ENCODE measurements around the gene TMEM132D. TPM values are rescaled to one million over a fixed set of nuclear protein-coding genes. Genes with fewer than 3 reads are reported as not detected.

TMEM132D gene
- polyA plus RNA-seq, 1 experiment: 0.02 TPM

DNA sequence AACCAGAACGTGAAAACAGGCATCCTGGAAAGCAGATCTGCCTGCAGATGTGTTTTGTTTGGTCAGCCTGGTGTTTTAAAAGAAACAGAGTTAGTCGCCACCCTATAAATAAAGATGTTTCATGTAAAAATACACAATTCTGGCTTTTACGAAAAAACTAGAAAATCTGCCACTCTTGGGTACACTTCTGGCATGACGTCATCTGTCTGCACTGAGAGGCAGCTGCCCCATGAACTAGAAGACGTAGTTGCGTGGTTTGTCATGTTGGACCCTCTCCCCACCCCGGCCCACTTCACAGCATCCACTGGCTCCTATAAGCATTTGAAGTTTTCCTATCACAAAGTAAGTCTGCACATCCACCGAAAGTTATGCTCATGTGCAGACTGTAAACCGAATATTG lies 658.1 kb downstream of the TMEM132D start:
- no peaks in the 10 kb centered on the region for H3K36me3 ChIP-seq (ENCODE audit: control insufficient read depth, insufficient read depth, low read length)
- TF ChIP-seq, protein P1, sequence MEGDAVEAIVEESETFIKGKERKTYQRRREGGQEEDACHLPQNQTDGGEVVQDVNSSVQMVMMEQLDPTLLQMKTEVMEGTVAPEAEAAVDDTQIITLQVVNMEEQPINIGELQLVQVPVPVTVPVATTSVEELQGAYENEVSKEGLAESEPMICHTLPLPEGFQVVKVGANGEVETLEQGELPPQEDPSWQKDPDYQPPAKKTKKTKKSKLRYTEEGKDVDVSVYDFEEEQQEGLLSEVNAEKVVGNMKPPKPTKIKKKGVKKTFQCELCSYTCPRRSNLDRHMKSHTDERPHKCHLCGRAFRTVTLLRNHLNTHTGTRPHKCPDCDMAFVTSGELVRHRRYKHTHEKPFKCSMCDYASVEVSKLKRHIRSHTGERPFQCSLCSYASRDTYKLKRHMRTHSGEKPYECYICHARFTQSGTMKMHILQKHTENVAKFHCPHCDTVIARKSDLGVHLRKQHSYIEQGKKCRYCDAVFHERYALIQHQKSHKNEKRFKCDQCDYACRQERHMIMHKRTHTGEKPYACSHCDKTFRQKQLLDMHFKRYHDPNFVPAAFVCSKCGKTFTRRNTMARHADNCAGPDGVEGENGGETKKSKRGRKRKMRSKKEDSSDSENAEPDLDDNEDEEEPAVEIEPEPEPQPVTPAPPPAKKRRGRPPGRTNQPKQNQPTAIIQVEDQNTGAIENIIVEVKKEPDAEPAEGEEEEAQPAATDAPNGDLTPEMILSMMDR (IDR thresholded peaks at IDR 0.05; ENCODE audit: insufficient read depth, low read depth, low read length): no peak
- no peak for DNase-seq (ENCODE audit: low read depth)
- H3K27me3 ChIP-seq (ENCODE audit: control insufficient read depth, insufficient read depth, low read length): no peaks in the 10 kb centered on the region
- ChIA-PET CTCF (no interaction called here), POLR2A (no interaction called here)
- no peak overlapping the region for H3K4me3 ChIP-seq (ENCODE audit: low read depth, low read length)

DNA sequence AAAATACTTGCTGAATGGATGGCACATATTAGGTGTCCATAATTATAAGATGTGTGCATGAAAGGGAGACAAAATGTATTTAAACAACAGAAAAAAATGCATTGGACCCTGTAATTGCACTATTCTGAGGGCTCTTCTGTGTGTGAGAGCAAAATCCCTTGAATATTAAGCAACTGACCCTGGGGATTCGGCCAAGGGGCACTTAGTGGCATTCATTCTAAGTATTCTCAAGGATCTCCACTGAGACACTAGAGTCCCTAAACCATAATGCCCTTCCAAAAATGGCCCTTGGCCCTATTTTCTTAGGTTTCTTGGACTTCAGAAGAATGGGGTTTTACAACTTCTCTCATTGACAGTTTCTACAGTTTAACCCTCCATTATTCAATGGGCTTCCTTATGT lies 662.0 kb downstream of the TMEM132D start:
- DNase-seq (ENCODE audit: low read depth): no peak
- H3K27me3 ChIP-seq (ENCODE audit: control insufficient read depth, insufficient read depth, low read length): no peaks in the 10 kb centered on the region
- H3K4me3 ChIP-seq (ENCODE audit: low read depth, low read length): no peak overlapping the region
- POLR2A ChIA-PET: no interaction called here
- no peaks in the 10 kb centered on the region for H3K36me3 ChIP-seq (ENCODE audit: control insufficient read depth, insufficient read depth, low read length)
- CTCF ChIA-PET: no interaction called here
- TF ChIP-seq, protein P1 (IDR thresholded peaks at IDR 0.05; ENCODE audit: insufficient read depth, low read depth, low read length): no peak

DNA sequence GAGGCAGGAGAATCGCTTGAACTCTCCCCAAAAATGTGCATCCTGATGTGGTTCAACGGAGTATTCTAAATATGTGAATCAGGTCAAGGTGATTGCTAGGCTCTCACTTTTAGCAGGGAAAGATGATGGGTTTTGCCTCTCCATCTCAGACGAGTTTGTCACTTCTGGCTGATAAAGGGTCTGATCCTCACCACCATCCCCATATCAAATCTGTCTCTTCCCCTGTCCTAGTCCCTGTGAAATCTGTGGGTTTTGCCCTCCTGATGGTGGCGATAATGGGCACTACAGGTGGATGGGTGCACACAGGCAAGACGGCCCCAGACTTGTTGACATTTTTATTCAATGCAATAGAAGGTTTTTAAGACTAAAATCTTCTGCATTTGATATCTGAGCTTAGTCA lies 665.9 kb downstream of the TMEM132D start:
- no peak for DNase-seq (ENCODE audit: low read depth)
- ChIA-PET CTCF (interaction anchor here (0.6 kb wide), 1 partner anchor 12 kb away, joined by 3 read pairs; no protein-coding TSS in a partner anchor), POLR2A (no interaction called here)
- TF ChIP-seq, protein P1 (IDR thresholded peaks at IDR 0.05; ENCODE audit: insufficient read depth, low read depth, low read length): no peak
- H3K27me3 ChIP-seq (ENCODE audit: control insufficient read depth, insufficient read depth, low read length): no peaks in the 10 kb centered on the region
- no peak overlapping the region for H3K4me3 ChIP-seq (ENCODE audit: low read depth, low read length)
- no peaks in the 10 kb centered on the region for H3K36me3 ChIP-seq (ENCODE audit: control insufficient read depth, insufficient read depth, low read length)

DNA sequence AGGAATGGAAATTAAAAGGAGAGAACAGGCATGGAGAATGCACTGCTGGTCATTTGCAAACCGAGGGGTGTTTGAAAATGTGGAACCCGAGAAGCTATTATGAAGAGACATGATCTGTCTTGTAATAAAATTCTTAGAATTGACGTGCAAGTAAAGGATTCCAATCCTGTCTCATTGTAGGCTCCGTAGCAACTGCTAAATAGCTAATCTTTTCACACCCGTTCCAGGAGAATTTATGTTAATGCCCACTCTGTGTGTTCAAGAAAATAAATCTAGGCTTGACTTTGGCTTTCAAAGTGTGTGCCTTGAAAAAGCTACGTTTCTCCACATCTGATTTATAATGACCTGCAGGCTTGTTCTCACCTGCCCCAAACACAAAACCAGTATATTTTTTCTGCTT lies 669.6 kb downstream of the TMEM132D start:
- ChIA-PET CTCF (no interaction called here), POLR2A (no interaction called here)
- no peaks in the 10 kb centered on the region for H3K36me3 ChIP-seq (ENCODE audit: control insufficient read depth, insufficient read depth, low read length)
- no peak for DNase-seq (ENCODE audit: low read depth)
- no peaks in the 10 kb centered on the region for H3K27me3 ChIP-seq (ENCODE audit: control insufficient read depth, insufficient read depth, low read length)
- TF ChIP-seq, protein P1 (IDR thresholded peaks at IDR 0.05; ENCODE audit: insufficient read depth, low read depth, low read length): no peak
- no peak overlapping the region for H3K4me3 ChIP-seq (ENCODE audit: low read depth, low read length)

DNA sequence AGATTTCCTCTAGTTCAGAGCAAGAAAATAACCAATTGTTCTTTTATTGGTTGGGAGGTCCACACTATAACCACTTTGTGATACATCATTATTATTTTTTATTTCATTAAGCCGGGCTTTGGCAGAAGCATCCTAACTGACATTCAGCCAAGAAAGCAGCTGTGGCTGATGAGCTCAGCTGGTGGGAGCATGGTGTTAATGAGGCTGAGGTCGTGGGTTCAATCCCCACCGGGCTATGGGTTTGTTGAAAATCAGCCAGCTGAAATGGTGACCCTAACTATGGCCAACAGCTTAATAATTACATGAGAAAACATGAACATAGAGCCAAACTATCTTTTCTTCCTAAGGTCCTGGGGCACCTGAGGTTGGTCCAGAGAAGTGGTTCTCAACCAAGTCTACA lies 672.3 kb downstream of the TMEM132D start:
- TF ChIP-seq, protein P1 (IDR thresholded peaks at IDR 0.05; ENCODE audit: insufficient read depth, low read depth, low read length): no peak
- CTCF ChIA-PET: no interaction called here
- no peaks in the 10 kb centered on the region for H3K36me3 ChIP-seq (ENCODE audit: control insufficient read depth, insufficient read depth, low read length)

More for the DNA sequence above, 672.3 kb downstream of the TMEM132D start:
- Histone ChIP-seq H3K4me3 (ENCODE audit: low read depth, low read length) (no peak overlapping the region), H3K27me3 (ENCODE audit: control insufficient read depth, insufficient read depth, low read length) (no peaks in the 10 kb centered on the region)
- no peak for DNase-seq (ENCODE audit: low read depth)
- POLR2A ChIA-PET: no interaction called here
